Measurements from ENCODE around the gene NSD1. TPM values are rescaled to one million over a fixed set of nuclear protein-coding genes. Genes with fewer than 3 reads are reported as not detected.

Gene NSD1
- total and polyA plus RNA-seq, 9 of the 15 experiments (the other 6 are each of a cell fraction or from before 2014, with no cell fraction given) = 3.8 to 51.0 (median 24.7) TPM

- TF ChIP-seq, protein P1, sequence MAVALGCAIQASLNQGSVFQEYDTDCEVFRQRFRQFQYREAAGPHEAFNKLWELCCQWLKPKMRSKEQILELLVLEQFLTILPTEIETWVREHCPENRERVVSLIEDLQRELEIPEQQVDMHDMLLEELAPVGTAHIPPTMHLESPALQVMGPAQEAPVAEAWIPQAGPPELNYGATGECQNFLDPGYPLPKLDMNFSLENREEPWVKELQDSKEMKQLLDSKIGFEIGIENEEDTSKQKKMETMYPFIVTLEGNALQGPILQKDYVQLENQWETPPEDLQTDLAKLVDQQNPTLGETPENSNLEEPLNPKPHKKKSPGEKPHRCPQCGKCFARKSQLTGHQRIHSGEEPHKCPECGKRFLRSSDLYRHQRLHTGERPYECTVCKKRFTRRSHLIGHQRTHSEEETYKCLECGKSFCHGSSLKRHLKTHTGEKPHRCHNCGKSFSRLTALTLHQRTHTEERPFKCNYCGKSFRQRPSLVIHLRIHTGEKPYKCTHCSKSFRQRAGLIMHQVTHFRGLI (CRISPR knock-in tag; IDR thresholded peaks at IDR 0.05) = 0 out of 2 replicates have a peak, but pooled peaks have one; percentile 31
- TF ChIP-seq L3MBTL2 (IDR thresholded peaks at IDR 0.05) (peak; percentile 91), XRCC5 (IDR thresholded peaks at IDR 0.05; ENCODE audit: low read depth, low read length) (no peak), ZNF589 (CRISPR knock-in tag; IDR thresholded peaks at IDR 0.05; ENCODE audit: low read depth) (peak; percentile 50; the same call in 1 of the 2 replicates), ZNF584 (CRISPR knock-in tag; IDR thresholded peaks at IDR 0.05; ENCODE audit: low read depth) (peak; percentile 85), ELF4 (CRISPR knock-in tag; IDR thresholded peaks at IDR 0.05) (no peak), ILF3 (IDR thresholded peaks at IDR 0.05; ENCODE audit: borderline replicate concordance) (no peak), ZBTB11 (CRISPR knock-in tag; IDR thresholded peaks at IDR 0.05) (peak in 1 of 3 experiments; percentile 90; a peak in 2 of 6 replicates), CBX1 (IDR thresholded peaks at IDR 0.05; ENCODE audit: low read depth) (no peak), DNMT1 (IDR thresholded peaks at IDR 0.05) (no peak), NR2C1 (IDR thresholded peaks at IDR 0.05) (no peak), NR2C1 (tag; IDR thresholded peaks at IDR 0.05) (no peak), ZKSCAN8 (CRISPR knock-in tag; IDR thresholded peaks at IDR 0.05) (peak; percentile 78; the same call in 1 of the 2 replicates), GATAD2B (IDR thresholded peaks at IDR 0.05; ENCODE audit: borderline replicate concordance) (peak; percentile 93), DMBX1 (CRISPR knock-in tag; IDR thresholded peaks at IDR 0.05; ENCODE audit: borderline replicate concordance) (peak; percentile 90)
- TF ChIP-seq, protein P2, sequence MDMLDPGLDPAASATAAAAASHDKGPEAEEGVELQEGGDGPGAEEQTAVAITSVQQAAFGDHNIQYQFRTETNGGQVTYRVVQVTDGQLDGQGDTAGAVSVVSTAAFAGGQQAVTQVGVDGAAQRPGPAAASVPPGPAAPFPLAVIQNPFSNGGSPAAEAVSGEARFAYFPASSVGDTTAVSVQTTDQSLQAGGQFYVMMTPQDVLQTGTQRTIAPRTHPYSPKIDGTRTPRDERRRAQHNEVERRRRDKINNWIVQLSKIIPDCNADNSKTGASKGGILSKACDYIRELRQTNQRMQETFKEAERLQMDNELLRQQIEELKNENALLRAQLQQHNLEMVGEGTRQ (CRISPR knock-in tag; IDR thresholded peaks at IDR 0.05) = no peak
Measured at GRCh38 chr5:177133096-177133852, at the start of gene NSD1 (continued).

Data from K562 (cell line).